HUES64 (cell line): ENCODE results near the gene ZNF512.
A peak's percentile ranks its signal among the peaks of the same experiment; 100 is the strongest.
"Not testable (repeated sequence)": the region's sequence is repeated elsewhere in the genome, so short reads cannot be mapped to it uniquely, and the experiment has no call there.

Experiments
- H3K27ac ChIP-seq: 2 replicates; pipeline ENCODE4 v1.7.0; 2013; ENCODE audit warnings: low read depth, low read length, inconsistent platforms
- H3K27me3 ChIP-seq: 2 replicates; pipeline ENCODE4 v1.6.1; 2013; ENCODE audit warnings: mild to moderate bottlenecking, low read length; ENCODE audit not compliant: insufficient read depth
- H3K36me3 ChIP-seq: 2 replicates; pipeline ENCODE4 v1.6.1; 2013; ENCODE audit warnings: mild to moderate bottlenecking, low read length; ENCODE audit not compliant: insufficient read depth
- H3K4me1 ChIP-seq: 2 replicates; pipeline ENCODE4 v1.6.1; 2013; ENCODE audit warnings: mild to moderate bottlenecking, low read length, moderate library complexity; ENCODE audit not compliant: insufficient read depth
- H3K4me3 ChIP-seq: 2 replicates; pipeline ENCODE4 v1.5.1; 2013; ENCODE audit warnings: mild to moderate bottlenecking, low read length, moderate library complexity
- H3K9ac ChIP-seq: 2 replicates; pipeline ENCODE4 v1.6.1; 2013; ENCODE audit warnings: mild to moderate bottlenecking, low read depth, low read length
- H3K9me3 ChIP-seq: 2 replicates; pipeline ENCODE4 v1.6.1; 2013; ENCODE audit warnings: low read depth, low read length; ENCODE audit not compliant: insufficient read depth
- WGBS: fragments of 150-250, 120-280 bp; methylation state at CpG from one replicate; pipeline ENCODE4 v1.1.7; 2013; ENCODE audit warnings: missing lambda C conversion rate; 5-methylcytosine and 5-hydroxymethylcytosine counted together

Gene ZNF512

GRCh38 chr2:27583390-27583915 is 611 bp downstream of the ZNF512 start:
- WGBS: 5% methylated on average over 12 of the region's 12 CpGs
- H3K9ac ChIP-seq: peak overlapping the region; percentile 79
- peak overlapping the region; percentile 74 for H3K4me3 ChIP-seq
- no peak overlapping the region for H3K27ac ChIP-seq
- H3K4me1 ChIP-seq: peaks cover 6% of the 10 kb centered on the region; the same call in 1 of the 2 replicates
- peaks cover 16% of the 10 kb centered on the region; the same call in 1 of the 2 replicates for H3K27me3 ChIP-seq
- no peaks in the 10 kb centered on the region for H3K9me3 ChIP-seq
- H3K36me3 ChIP-seq: no peaks in the 10 kb centered on the region

GRCh38 chr2:27584597-27584996 is 1.8 kb downstream of the ZNF512 start:
- H3K9ac ChIP-seq: no peak overlapping the region; the same call in 1 of the 2 replicates
- H3K9me3 ChIP-seq: no peaks in the 10 kb centered on the region; the same call in 1 of the 2 replicates
- H3K27ac ChIP-seq: no peak overlapping the region
- H3K36me3 ChIP-seq: no peaks in the 10 kb centered on the region
- peak overlapping the region; percentile 74 for H3K4me3 ChIP-seq
- H3K27me3 ChIP-seq: peaks cover 12% of the 10 kb centered on the region; the same call in 1 of the 2 replicates
- WGBS: 85% methylated on average over 3 of the region's 3 CpGs
- H3K4me1 ChIP-seq: peaks cover 6% of the 10 kb centered on the region; the same call in 1 of the 2 replicates

- H3K27me3 ChIP-seq: no peaks in the 10 kb centered on the region
- no peak overlapping the region for H3K4me3 ChIP-seq
- no peak overlapping the region for H3K9ac ChIP-seq
- H3K27ac ChIP-seq: no peak overlapping the region
- H3K36me3 ChIP-seq: no peaks in the 10 kb centered on the region; the same call in 1 of the 2 replicates
- 100% methylated on average over 2 of the region's 2 CpGs for WGBS
- H3K9me3 ChIP-seq: peaks cover 10% of the 10 kb centered on the region; the same call in 1 of the 2 replicates
- peaks cover 6% of the 10 kb centered on the region; the same call in 1 of the 2 replicates for H3K4me1 ChIP-seq
Measured at GRCh38 chr2:27587025-27587424, 4.2 kb downstream of the ZNF512 start.

- H3K4me1 ChIP-seq: peaks cover 3% of the 10 kb centered on the region; the same call in 1 of the 2 replicates
- H3K4me3 ChIP-seq: no peak overlapping the region
- H3K9ac ChIP-seq: no peak overlapping the region
- H3K36me3 ChIP-seq: no peaks in the 10 kb centered on the region; the same call in 1 of the 2 replicates
- no peaks in the 10 kb centered on the region for H3K27me3 ChIP-seq
- WGBS: 100% methylated on average over 1 of the region's 2 CpGs
- no peak overlapping the region for H3K27ac ChIP-seq
- peaks cover 19% of the 10 kb centered on the region for H3K9me3 ChIP-seq
Measured at GRCh38 chr2:27588308-27588707, 5.5 kb downstream of the ZNF512 start.

- WGBS: 95% methylated on average over 3 of the region's 3 CpGs
- Histone ChIP-seq H3K36me3 (no peaks in the 10 kb centered on the region; the same call in 1 of the 2 replicates), H3K9ac (no peak overlapping the region), H3K27me3 (no peaks in the 10 kb centered on the region), H3K4me1 (no peaks in the 10 kb centered on the region), H3K9me3 (peaks cover 35% of the 10 kb centered on the region), H3K4me3 (no peak overlapping the region), H3K27ac (no peak overlapping the region)
Measured at GRCh38 chr2:27591745-27592144, 8.9 kb downstream of the ZNF512 start.

- H3K9ac ChIP-seq: no peak overlapping the region
- H3K4me1 ChIP-seq: no peaks in the 10 kb centered on the region
- no peaks in the 10 kb centered on the region for H3K27me3 ChIP-seq
- H3K27ac ChIP-seq: no peak overlapping the region
- peaks cover 3% of the 10 kb centered on the region; the same call in 1 of the 2 replicates for H3K36me3 ChIP-seq
- H3K9me3 ChIP-seq: peaks cover 35% of the 10 kb centered on the region
- no peak overlapping the region for H3K4me3 ChIP-seq
- whole genome bisulfite sequencing: 97% methylated on average over 2 of the region's 2 CpGs
Measured at GRCh38 chr2:27593240-27593639, 10.4 kb downstream of the ZNF512 start.

- not testable (repeated sequence) for H3K4me1 ChIP-seq, H3K27ac ChIP-seq, H3K9ac ChIP-seq, H3K4me3 ChIP-seq, H3K36me3 ChIP-seq, H3K27me3 ChIP-seq
- peaks cover 35% of the 10 kb centered on the region for H3K9me3 ChIP-seq
- 96% methylated on average over 45 of the region's 45 CpGs for WGBS
Measured at GRCh38 chr2:27594020-27594703, 11.3 kb downstream of the ZNF512 start.

- 96% methylated on average over 9 of the region's 9 CpGs for WGBS
- H3K4me3 ChIP-seq, H3K4me1 ChIP-seq, H3K27ac ChIP-seq, H3K27me3 ChIP-seq, H3K9ac ChIP-seq: not testable (repeated sequence)
- Histone ChIP-seq H3K9me3 (peaks cover 28% of the 10 kb centered on the region), H3K36me3 (peaks cover 18% of the 10 kb centered on the region)
Measured at GRCh38 chr2:27595412-27595811, 12.6 kb downstream of the ZNF512 start.

- WGBS: no CpG with 5 or more reads among the region's 1 CpG
Measured at GRCh38 chr2:27596627-27597026, 13.8 kb downstream of the ZNF512 start.

GRCh38 chr2:27606611-27607010 is 23.8 kb downstream of the ZNF512 start:
- Histone ChIP-seq H3K36me3 (peaks cover 75% of the 10 kb centered on the region), H3K9me3 (no peaks in the 10 kb centered on the region), H3K9ac (no peak overlapping the region), H3K4me3 (no peak overlapping the region), H3K27me3 (no peaks in the 10 kb centered on the region), H3K27ac (no peak overlapping the region), H3K4me1 (no peaks in the 10 kb centered on the region)
- WGBS: 94% methylated on average over 2 of the region's 2 CpGs

More at GRCh38 chr2:27596627-27597026, 13.8 kb downstream of the ZNF512 start:
- Histone ChIP-seq H3K9ac (no peak overlapping the region), H3K9me3 (peaks cover 25% of the 10 kb centered on the region), H3K27me3 (no peaks in the 10 kb centered on the region), H3K27ac (no peak overlapping the region), H3K4me3 (no peak overlapping the region), H3K36me3 (peaks cover 27% of the 10 kb centered on the region), H3K4me1 (no peaks in the 10 kb centered on the region)

GRCh38 chr2:27613985-27614384 is 31.1 kb downstream of the ZNF512 start:
- no peaks in the 10 kb centered on the region for H3K4me1 ChIP-seq
- no peak overlapping the region for H3K27ac ChIP-seq
- no peak overlapping the region for H3K4me3 ChIP-seq
- H3K9ac ChIP-seq: no peak overlapping the region
- 100% methylated on average over 1 of the region's 2 CpGs for WGBS
- H3K27me3 ChIP-seq: no peaks in the 10 kb centered on the region
- peaks cover 79% of the 10 kb centered on the region for H3K36me3 ChIP-seq
- H3K9me3 ChIP-seq: no peaks in the 10 kb centered on the region
